Activated naive CD8-positive, alpha-beta T cell treated with anti-CD3 and anti-CD28 coated beads, Interleukin-2, amount 50 U/mL, for 16 hours (primary cell): ENCODE data around the gene KHNYN.
"Not testable (repeated sequence)": the region's sequence is repeated elsewhere in the genome, so short reads cannot be mapped to it uniquely, and the experiment has no call there.

Source experiments
- DNase-seq: peaks from one replicate; pipeline ENCODE4 v3.0.0-alpha.2; 2020; ENCODE audit warnings: low read depth, low spot score

Gene KHNYN

GRCh38 chr14:24437020-24437735 lies 7.4 kb downstream of the KHNYN start:
- no peak for DNase-seq

GRCh38 chr14:24437736-24438067 lies 7.9 kb downstream of the KHNYN start:
- DNase-seq, result no peak

- DNase-seq, result no peak
Observed at GRCh38 chr14:24438223-24439097, 8.7 kb downstream of the KHNYN start.

- no peak for DNase-seq
Observed at GRCh38 chr14:24439257-24439656, 9.5 kb downstream of the KHNYN start.

GRCh38 chr14:24439830-24440605 lies 10.3 kb downstream of the KHNYN start:
- DNase-seq, result no peak

- DNase-seq, result no peak
Observed at GRCh38 chr14:24440606-24441399, 11.0 kb downstream of the KHNYN start.

- no peak for DNase-seq
Observed at GRCh38 chr14:24441485-24441884, 11.7 kb downstream of the KHNYN start.

GRCh38 chr14:24441904-24442239 lies 12.1 kb downstream of the KHNYN start:
- DNase-seq, result no peak

- peak; percentile 95 for DNase-seq
Observed at GRCh38 chr14:24442240-24443052, 12.7 kb downstream of the KHNYN start, which contains the start of gene SDR39U1. Gene SDR39U1, minus strand, starts transcription at chr14:24442776. Its CDS starts 7 bp downstream, at chr14:24442769.

GRCh38 chr14:24443053-24443665 lies 13.4 kb downstream of the KHNYN start:
- DNase-seq, result no peak

GRCh38 chr14:24450828-24451227 lies 21.1 kb downstream of the KHNYN start:
- not testable (repeated sequence) for DNase-seq

- DNase-seq, result no peak
Observed at GRCh38 chr14:24456980-24457379, 27.2 kb downstream of the KHNYN start.

- no peak for DNase-seq
Observed at GRCh38 chr14:24458736-24459135, 29.0 kb downstream of the KHNYN start.

GRCh38 chr14:24459331-24459730 lies 29.6 kb downstream of the KHNYN start:
- DNase-seq, result no peak

GRCh38 chr14:24461336-24461735 lies 31.6 kb downstream of the KHNYN start:
- DNase-seq, result no peak

- DNase-seq, result no peak
Observed at GRCh38 chr14:24463017-24463883, 33.5 kb downstream of the KHNYN start.

- no peak for DNase-seq
Observed at GRCh38 chr14:24463884-24464785, 34.4 kb downstream of the KHNYN start.

GRCh38 chr14:24465368-24465767 lies 35.6 kb downstream of the KHNYN start:
- DNase-seq, result no peak
